Retinal pigment epithelial cell (primary cell): ENCODE measurements around the gene TSPAN9.

Experiments
- DNase-seq: peaks from one replicate; pipeline ENCODE4 v3.0.0-alpha.2; 2010; ENCODE audit warnings: low read depth
- H3K4me3 ChIP-seq: 2 replicates; pipeline ENCODE4 v1.5.1; 2011; ENCODE audit warnings: mild to moderate bottlenecking, low read length, control low read depth, moderate library complexity
- TF ChIP-seq, protein P1 (sequence below): conservative IDR thresholded peaks from 2 replicates; pipeline ENCODE4 v1.5.1; 2011; ENCODE audit warnings: low read depth, low read length, control low read depth, inconsistent platforms

Gene TSPAN9

DNA sequence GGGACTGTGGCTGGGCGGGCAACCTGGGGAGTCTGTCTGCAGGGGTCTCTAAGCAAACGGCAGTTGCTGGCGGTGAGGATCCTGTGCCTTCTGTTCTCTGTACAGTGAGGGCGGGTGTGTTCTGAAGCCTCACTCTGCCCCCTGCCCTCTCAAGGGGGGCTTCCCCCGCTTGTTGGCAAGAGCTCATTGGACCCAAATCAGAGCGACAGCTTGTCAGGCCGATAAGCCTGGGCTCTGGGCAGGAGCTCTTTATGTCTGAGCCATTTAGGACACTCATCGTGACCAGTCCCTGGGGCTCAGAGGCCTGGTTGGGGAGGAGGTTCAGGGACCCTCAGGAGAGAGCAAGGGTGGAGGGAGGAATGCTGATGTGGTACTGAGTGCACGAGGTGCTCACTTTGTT is 136.0 kb downstream of the TSPAN9 start:
- TF ChIP-seq, protein P1, sequence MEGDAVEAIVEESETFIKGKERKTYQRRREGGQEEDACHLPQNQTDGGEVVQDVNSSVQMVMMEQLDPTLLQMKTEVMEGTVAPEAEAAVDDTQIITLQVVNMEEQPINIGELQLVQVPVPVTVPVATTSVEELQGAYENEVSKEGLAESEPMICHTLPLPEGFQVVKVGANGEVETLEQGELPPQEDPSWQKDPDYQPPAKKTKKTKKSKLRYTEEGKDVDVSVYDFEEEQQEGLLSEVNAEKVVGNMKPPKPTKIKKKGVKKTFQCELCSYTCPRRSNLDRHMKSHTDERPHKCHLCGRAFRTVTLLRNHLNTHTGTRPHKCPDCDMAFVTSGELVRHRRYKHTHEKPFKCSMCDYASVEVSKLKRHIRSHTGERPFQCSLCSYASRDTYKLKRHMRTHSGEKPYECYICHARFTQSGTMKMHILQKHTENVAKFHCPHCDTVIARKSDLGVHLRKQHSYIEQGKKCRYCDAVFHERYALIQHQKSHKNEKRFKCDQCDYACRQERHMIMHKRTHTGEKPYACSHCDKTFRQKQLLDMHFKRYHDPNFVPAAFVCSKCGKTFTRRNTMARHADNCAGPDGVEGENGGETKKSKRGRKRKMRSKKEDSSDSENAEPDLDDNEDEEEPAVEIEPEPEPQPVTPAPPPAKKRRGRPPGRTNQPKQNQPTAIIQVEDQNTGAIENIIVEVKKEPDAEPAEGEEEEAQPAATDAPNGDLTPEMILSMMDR, result no peak
- no peak for DNase-seq
- no peak overlapping the region for H3K4me3 ChIP-seq

DNA sequence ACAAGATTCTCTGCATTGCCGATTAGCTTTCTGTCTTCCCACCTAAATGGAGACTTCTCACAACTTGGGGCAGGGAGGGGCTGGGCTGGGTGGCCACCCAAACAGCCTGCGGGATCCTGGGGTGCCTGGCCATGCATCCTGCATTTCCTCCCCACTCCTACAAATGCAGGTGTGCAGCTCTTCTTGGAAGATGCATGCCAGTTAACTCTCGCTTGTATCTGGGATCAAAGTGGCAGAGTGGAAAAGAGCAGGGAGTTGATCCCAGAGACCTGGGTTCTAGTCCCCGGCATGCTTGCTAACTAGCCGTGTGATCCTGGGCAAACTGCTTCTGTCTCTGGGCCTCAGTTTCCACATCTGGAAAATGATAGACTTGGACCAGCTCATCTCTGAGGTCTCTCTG is 136.6 kb downstream of the TSPAN9 start:
- TF ChIP-seq, protein P1, result no peak
- no peak for DNase-seq

DNA sequence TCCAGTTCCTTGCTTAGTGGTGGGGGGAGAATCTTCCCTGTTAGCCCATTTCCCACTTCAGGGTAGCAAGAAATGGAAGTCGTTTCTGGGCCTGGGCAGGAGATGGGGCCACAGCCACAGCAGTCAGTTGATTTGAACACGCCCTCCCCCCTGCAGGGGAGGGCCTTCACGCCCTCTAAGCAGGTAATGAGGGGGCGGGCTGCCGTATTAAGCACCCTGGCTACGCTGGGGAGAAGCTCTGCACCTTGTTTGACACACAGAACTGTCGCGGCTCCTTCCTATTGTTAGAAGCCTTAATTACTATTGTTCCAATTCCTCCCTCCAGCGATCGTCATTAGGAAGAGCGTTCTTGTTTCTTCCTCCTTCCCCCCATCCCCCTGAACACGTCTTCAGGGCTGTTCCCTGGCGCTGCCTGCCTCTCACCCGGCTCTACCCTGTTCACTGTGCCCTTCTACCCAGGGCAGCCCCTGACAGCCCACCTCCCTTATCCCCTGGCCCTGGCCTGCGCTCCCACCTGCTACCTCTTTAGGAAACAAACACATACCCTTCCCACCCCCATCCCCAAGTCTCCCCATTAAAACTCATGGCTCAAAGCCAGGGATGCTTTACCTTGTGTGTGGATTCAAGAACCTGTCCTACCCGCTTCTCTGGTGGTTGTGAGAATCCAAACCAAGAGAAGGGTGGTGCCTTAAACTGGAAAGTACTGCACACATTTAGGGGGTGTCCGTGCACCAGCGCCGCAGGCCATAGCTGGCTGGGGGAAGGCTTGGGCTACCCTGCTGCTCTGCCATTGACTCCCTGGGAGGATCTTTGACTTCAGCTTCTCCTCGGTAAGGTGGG is 137.6 kb downstream of the TSPAN9 start:
- no peak for DNase-seq
- TF ChIP-seq, protein P1, result no peak
- H3K4me3 ChIP-seq, result no peak overlapping the region

More for the DNA sequence above, 136.6 kb downstream of the TSPAN9 start:
- no peak overlapping the region for H3K4me3 ChIP-seq

GRCh38 chr12:3215410-3215975 is 138.3 kb downstream of the TSPAN9 start:
- no peak overlapping the region for H3K4me3 ChIP-seq
- TF ChIP-seq, protein P1, result no peak
- no peak for DNase-seq

GRCh38 chr12:3216097-3216496 is 138.9 kb downstream of the TSPAN9 start:
- no peak for DNase-seq

DNA sequence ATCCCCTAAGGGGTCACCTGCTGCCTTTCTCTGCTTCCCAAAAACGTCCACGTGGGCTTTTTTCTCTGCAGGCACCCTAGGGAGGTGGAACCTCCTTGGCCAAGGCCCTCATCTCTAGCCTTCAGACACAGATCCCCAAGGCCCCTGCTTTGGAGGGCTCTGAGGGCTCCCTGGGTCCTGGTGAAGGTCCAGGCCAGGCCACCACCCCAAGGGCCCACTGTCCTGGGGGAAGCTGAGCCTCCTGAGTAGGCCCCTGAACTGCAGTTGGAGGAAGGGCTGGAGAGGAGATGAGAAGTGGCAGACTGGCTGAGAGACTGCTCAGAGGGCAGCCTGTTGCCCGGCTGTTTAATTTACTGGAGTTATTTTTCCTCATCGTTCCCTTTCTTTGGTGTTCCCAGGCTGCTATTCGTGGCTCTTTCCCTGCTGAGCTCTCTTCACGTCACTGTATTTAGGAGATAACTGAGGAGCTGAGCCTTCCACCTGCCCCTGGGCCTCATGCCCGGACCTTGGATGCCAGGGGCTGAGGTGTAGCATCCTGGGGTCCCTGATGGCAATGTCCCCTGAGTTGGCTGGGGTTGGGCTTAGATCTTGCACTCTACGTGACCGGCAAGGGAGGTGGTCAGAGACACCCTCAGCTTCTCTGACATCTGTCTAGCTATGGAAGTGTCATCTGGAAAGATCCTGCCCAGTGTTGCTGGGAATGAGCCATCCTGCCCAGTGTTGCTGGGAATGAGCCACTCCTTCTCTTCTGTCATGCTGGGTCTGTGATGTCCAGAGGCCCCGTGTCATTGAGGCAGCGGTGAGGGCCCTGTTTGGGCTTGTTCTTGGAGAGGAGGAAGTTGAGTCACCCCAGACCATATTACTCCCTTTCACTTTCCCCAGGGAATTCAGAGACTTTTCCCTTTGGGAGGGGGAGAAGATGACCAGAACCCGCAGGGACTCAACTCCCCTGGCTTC is 139.8 kb downstream of the TSPAN9 start:
- no peak overlapping the region for H3K4me3 ChIP-seq
- TF ChIP-seq, protein P1, result no peak
- DNase-seq, result no peak

More at GRCh38 chr12:3216097-3216496, 138.9 kb downstream of the TSPAN9 start:
- TF ChIP-seq, protein P1, result no peak
- no peak overlapping the region for H3K4me3 ChIP-seq
